ENCODE measurements around the gene TMEM252.

The TMEM252 gene

DNA sequence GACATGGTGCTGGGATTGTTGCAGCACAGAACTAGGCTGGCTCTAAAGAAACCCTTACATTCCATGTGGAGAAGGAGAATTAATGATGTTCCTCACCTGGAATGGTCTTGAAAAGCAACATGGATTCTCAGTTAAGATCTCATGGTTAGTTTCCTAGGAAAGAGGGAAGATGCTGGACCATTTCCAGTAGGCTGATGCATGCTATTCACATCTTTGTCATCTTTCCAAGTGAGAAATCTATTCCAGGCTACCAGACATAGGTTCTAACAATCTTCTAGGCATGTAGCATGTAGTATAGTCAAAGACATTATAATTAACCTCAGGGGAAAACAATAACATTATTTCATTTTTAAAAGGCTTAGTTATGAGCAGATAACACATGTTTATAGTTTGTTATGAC lies 44.3 kb downstream of the TMEM252 start:
- DNase-seq: no peak

DNA sequence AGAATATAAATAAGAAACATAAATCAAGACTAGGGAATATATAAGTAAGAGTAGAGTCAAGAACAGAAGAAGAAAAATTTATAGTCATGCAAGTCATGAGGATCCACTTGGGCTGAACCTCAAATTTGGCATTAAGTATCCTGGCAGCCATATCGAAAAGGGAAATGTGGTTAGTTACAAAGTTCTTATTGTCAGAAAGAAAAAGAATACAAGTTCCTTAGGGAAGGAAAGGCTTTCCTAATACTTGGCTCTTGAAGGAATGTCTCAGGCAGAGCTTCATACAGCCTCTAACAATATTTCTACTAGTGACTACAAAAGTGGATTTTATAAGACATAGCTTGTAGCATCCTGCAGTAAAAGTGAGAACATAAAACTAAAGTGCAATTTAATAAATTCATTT lies 45.4 kb downstream of the TMEM252 start:
- no peak for DNase-seq

DNA sequence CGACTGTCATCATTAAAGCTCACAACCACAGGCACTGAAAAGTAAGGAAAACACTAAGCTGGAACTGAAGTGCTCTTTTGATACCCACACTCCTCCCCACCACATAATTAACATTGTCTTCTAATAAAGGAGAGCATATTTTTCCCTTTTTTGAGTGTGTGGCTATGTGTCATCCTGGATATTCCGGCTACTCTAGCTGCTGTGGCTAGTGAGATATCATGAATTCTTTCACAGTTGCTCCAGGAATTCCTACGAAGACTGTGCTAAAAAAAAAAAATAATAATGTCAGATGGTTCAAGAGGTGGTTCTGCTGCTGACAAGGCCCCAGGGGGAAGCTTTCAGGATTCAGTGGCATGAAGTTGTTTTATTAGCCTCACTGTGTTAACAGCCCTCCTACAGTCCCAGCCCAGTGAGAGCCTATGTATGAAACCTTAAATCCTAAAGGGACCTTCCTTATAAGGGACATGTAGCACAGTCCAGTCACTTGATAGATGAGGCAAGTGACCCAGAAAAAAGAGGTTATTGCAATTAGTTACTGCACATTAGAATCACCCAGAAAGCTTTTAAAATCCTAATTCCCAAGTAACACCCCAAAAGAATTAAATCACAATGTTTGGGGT lies 46.6 kb downstream of the TMEM252 start:
- no peak for DNase-seq

DNA sequence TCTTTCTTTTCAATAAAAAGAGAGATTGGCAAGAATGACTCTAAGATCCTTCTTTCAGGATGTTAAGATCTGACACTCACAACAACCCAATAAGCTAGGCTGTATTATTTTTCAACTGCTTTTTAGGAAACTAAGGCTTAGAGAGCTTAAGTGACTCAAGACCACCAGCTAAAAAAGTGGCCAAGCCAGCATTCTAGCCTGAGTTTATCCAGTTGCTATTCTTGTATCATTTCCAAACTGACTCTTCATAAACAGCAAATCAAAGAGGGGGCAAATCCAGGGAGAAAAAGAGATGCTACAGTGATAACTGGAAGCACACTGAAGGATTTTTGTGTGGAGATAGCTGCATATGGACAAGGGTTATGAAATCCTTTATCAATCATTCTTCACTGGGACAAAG lies 47.1 kb downstream of the TMEM252 start:
- no peak for DNase-seq

DNA sequence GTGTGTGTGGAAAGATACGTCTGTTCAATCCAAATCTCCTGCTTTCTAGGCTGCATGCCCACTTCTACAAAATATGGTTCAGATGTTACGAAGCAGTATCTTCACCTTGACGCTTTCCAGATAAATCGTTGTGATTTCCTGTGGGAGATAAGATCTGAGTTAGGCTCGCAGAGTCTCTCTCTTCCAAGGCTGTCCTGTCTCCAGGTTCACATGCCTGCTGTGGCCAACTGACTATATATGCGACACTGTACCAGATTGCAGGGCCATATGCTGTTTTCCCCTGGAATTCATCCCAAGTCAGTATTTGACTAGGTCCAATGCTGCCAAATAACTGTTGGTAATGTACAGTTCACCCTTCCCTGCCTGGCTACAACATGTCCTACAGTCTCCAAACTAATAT lies 47.9 kb downstream of the TMEM252 start:
- no peak for DNase-seq

DNA sequence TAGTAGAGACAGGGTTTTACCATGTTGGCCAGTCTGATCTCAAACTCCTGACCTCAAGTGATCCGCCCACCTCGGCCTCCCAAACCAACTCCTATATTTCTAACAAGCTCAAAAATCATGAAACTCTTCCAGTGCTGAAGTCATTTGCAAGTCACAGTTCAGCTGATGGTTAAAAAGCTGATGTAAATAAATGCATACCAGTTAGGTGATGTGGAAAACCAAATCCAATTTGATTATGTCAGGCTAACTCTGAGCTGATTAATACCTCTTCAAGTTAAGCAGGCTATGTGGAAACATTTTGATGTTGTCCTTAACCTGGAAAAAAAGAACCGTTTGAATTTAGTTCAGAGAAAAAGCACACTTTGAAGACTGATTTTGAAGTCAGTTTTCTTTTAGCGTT lies 51.0 kb downstream of the TMEM252 start:
- DNase-seq: no peak

DNA sequence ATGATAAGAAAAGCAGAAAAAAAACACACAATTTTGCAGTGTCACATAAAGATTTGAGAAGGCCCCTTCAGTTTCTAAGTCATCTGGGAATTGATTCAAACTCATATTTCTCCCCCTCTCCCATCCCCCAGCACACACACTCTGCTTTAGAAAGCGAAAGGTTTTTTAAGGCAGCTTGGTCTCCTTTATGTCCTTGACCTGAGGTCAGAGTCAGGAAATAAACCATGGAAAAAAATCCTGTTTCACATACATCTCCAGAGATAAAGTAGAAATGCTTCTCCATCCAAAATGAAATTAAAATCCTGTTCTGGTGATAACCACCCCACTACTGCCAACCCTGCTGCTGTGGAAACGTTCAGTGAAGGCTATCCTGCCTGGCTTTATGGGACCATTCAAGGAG lies 52.6 kb downstream of the TMEM252 start:
- no peak for DNase-seq

Data from KG1 (cell line).